K562 (cell line): ENCODE measurements around the gene OR8S1.

Source experiments
- EZH2 ChIP-seq: IDR thresholded peaks from 2 replicates; pipeline ENCODE4 v1.6.1; 2012; ENCODE audit warnings: low read depth, mild to moderate bottlenecking, inconsistent platforms, low read length, borderline replicate concordance
- PHB ChIP-seq: fragments of 250-450 bp; sonication (Bioruptor Pico); IDR thresholded peaks from 2 replicates; pipeline ENCODE4 v1.5.0; 2021
- ZNF274 ChIP-seq: IDR thresholded peaks from 2 replicates; pipeline ENCODE4 v1.6.1; 2011; ENCODE audit warnings: low read depth, mild to moderate bottlenecking, low read length, moderate library complexity, borderline replicate concordance
- TF ChIP-seq, protein P1 (sequence below), 3 experiments: IDR thresholded peaks in 2 of 3; conservative IDR thresholded peaks in 1 of 3; 2 replicates each; pipeline ENCODE4 v1.5.1; 2011 to 2012; ENCODE audit warnings: low read length in 3 of 3, mild to moderate bottlenecking in 3 of 3, control low read depth in 2 of 3, improper control_type of control experiment in 1 of 3, inconsistent platforms in 1 of 3, low read depth in 1 of 3, mixed read lengths in 1 of 3, moderate library complexity in 1 of 3; ENCODE audit not compliant: insufficient read depth in 2 of 3
- TF ChIP-seq, protein P2 (sequence below), 2 experiments: fragments of 450-650 bp; formaldehyde crosslinking in 1 of 2; IDR thresholded peaks; 2 replicates each; pipeline versions ENCODE4 v1.4.0 to v1.6.1; 2014 to 2020; ENCODE audit warnings: mild to moderate bottlenecking in 2 of 2, borderline replicate concordance in 1 of 2, low read depth in 1 of 2

DNA sequence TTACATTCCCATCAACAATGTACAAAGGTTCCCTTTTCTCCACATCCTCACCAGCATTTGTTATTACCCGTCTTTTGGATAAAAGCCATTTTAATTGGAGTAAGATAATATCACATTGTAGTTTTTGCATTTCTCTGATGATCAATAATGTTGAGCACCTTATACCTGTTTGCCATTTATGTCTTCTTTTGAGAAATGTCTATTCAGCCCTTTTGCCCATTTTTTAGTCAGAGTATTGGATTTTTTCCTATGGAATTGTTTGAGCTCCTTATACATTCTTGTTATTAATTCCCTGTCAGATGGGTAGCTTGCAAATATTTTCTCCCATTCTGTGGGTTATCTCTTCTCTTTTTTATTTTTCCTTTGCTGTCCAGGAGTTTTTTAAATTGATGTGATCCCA lies 10.7 kb upstream of the OR8S1 start:
- TF ChIP-seq, protein P1, sequence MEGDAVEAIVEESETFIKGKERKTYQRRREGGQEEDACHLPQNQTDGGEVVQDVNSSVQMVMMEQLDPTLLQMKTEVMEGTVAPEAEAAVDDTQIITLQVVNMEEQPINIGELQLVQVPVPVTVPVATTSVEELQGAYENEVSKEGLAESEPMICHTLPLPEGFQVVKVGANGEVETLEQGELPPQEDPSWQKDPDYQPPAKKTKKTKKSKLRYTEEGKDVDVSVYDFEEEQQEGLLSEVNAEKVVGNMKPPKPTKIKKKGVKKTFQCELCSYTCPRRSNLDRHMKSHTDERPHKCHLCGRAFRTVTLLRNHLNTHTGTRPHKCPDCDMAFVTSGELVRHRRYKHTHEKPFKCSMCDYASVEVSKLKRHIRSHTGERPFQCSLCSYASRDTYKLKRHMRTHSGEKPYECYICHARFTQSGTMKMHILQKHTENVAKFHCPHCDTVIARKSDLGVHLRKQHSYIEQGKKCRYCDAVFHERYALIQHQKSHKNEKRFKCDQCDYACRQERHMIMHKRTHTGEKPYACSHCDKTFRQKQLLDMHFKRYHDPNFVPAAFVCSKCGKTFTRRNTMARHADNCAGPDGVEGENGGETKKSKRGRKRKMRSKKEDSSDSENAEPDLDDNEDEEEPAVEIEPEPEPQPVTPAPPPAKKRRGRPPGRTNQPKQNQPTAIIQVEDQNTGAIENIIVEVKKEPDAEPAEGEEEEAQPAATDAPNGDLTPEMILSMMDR (IDR thresholded peaks at IDR 0.05 in 2 of 3, conservative IDR thresholded peaks at IDR 0.05 in 1 of 3; ENCODE audit: insufficient read depth in 2 of 3, low read depth in 1 of 3, low read length in 3 of 3), result no peak
- no peak for TF ChIP-seq ZNF274
- TF ChIP-seq, protein P2, sequence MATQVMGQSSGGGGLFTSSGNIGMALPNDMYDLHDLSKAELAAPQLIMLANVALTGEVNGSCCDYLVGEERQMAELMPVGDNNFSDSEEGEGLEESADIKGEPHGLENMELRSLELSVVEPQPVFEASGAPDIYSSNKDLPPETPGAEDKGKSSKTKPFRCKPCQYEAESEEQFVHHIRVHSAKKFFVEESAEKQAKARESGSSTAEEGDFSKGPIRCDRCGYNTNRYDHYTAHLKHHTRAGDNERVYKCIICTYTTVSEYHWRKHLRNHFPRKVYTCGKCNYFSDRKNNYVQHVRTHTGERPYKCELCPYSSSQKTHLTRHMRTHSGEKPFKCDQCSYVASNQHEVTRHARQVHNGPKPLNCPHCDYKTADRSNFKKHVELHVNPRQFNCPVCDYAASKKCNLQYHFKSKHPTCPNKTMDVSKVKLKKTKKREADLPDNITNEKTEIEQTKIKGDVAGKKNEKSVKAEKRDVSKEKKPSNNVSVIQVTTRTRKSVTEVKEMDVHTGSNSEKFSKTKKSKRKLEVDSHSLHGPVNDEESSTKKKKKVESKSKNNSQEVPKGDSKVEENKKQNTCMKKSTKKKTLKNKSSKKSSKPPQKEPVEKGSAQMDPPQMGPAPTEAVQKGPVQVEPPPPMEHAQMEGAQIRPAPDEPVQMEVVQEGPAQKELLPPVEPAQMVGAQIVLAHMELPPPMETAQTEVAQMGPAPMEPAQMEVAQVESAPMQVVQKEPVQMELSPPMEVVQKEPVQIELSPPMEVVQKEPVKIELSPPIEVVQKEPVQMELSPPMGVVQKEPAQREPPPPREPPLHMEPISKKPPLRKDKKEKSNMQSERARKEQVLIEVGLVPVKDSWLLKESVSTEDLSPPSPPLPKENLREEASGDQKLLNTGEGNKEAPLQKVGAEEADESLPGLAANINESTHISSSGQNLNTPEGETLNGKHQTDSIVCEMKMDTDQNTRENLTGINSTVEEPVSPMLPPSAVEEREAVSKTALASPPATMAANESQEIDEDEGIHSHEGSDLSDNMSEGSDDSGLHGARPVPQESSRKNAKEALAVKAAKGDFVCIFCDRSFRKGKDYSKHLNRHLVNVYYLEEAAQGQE (IDR thresholded peaks at IDR 0.05; ENCODE audit: borderline replicate concordance), result no peak
- TF ChIP-seq, protein P2 (CRISPR knock-in tag; IDR thresholded peaks at IDR 0.05; ENCODE audit: low read depth), result no peak
- TF ChIP-seq PHB (CRISPR knock-in tag), result no peak
- TF ChIP-seq EZH2, result no peak
